Right cardiac atrium (tissue), 5 donors: ENCODE measurements around the gene PVR. TPM values are rescaled to one million over a fixed set of nuclear protein-coding genes. Genes with fewer than 3 reads are reported as not detected.
"Not testable (repeated sequence)": the region's sequence is repeated elsewhere in the genome, so short reads cannot be mapped to it uniquely, and the experiment has no call there.

Source experiments
- ATAC-seq, 2 donors: fragments of 200-7000 bp; cut with Tn5 transposase; one replicate each; pipeline versions ENCODE4 v1.8.0 to v1.9.1; 2020; ENCODE audit warnings: moderate library complexity in 2 of 2, mild to moderate bottlenecking in 1 of 2
- DNase-seq, 3 donors: peaks; one replicate each; pipeline ENCODE4 v3.0.0-alpha.2; 2020
- H3K27ac ChIP-seq: one replicate; pipeline ENCODE4 v1.5.1; 2013; ENCODE audit warnings: mild to moderate bottlenecking, low read length, control low read depth, moderate library complexity
- H3K27me3 ChIP-seq: one replicate; pipeline ENCODE4 v1.6.1; 2013; ENCODE audit not compliant: control insufficient read depth, insufficient read depth
- H3K4me1 ChIP-seq: one replicate; pipeline ENCODE4 v1.6.1; 2013; ENCODE audit warnings: low read length; ENCODE audit not compliant: control insufficient read depth, insufficient read depth
- H3K4me3 ChIP-seq: one replicate; pipeline ENCODE4 v1.5.1; 2013; ENCODE audit warnings: low read length, control low read depth
- H3K9me3 ChIP-seq: one replicate; pipeline ENCODE4 v1.6.1; 2013; ENCODE audit warnings: low read length; ENCODE audit not compliant: control insufficient read depth
- WGBS: extraction: QIAGEN DNeasy Blood & Tissue Kit; methylation state at CpG from one replicate; pipeline ENCODE4 v1.1.7; 2013; 5-methylcytosine and 5-hydroxymethylcytosine counted together
- intact Hi-C, 4 donors: fragments of 100-400 bp; cut with DNase I; formaldehyde crosslinking; loops; one replicate each; pipeline versions ENCODE4 v1.11.0 to v1.14.0; 2022 to 2023
- polyA plus RNA-seq: library from polyadenylated mRNA; stranded (reverse); fragments of 200-250 nt; gene quantifications from one replicate; pipeline ENCODE4 v1.2.3, GENCODE V29; 2013
- total RNA-seq, 4 donors: library from RNA; stranded (reverse); fragmentation: NEBNext Ultra II Directional; extraction: Animal tissue kit (Norgen Biotek cat#: 25700); gene quantifications; one replicate each; pipeline ENCODE4 v1.2.1, GENCODE V29; 2021
- donor health status: healthy with polysubstance abuse.
- donor health status: DM: no; HTN: yes; CAD: no.
- donor health status: DM: no; HTN: no; CAD: no.
- donor health status: DM: no; HTN: yes; CAD: no; lungs with severe emphysema.
- donor health status: DM: yes; HTN: yes; CAD: no.

Gene PVR
- total and polyA plus RNA-seq, 5 donors = 25.0 to 44.8 (median 27.3) TPM

DNA sequence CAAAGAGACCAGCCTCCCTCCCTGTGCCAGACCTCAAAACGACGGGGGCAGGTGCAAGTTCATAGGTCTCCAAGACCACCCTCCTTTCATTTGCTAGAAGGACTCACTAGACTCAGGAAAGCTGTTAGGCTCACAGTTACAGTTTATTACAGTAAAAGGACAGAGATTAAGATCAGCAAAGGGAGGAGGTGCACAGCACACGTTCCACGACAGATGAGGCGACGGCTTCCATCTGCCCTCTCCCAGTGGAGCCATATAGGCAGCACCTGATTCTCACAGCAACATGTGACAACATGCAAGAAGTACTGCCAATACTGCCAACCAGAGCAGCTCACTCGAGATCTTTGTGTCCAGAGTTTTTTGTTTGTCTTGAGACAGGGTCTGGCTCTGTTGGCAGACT lies 18.2 kb downstream of the PVR start:
- DNase-seq (no peak), ATAC-seq (no peak)
- Histone ChIP-seq H3K4me1 (peaks cover 2% of the 10 kb centered on the region), H3K27me3 (no peaks in the 10 kb centered on the region), H3K4me3 (no peak overlapping the region), H3K27ac (no peak overlapping the region), H3K9me3 (no peaks in the 10 kb centered on the region)
- intact Hi-C loops = no loop called here
- WGBS = 71% methylated on average over 7 of the region's 7 CpGs

- no peak overlapping the region for H3K27ac ChIP-seq
- intact Hi-C loops = no loop called here
- H3K9me3 ChIP-seq = no peaks in the 10 kb centered on the region
- H3K27me3 ChIP-seq = no peaks in the 10 kb centered on the region
- ATAC-seq (no peak), DNase-seq (no peak)
- H3K4me3 ChIP-seq = no peak overlapping the region
- whole genome bisulfite sequencing = 66% methylated on average over 7 of the region's 7 CpGs
- H3K4me1 ChIP-seq = no peaks in the 10 kb centered on the region
Measured at GRCh38 chr19:44662691-44663385, 19.1 kb downstream of the PVR start.

- Histone ChIP-seq H3K27ac (no peak overlapping the region), H3K9me3 (no peaks in the 10 kb centered on the region), H3K27me3 (no peaks in the 10 kb centered on the region), H3K4me3 (no peak overlapping the region), H3K4me1 (no peaks in the 10 kb centered on the region)
- DNase-seq (no peak), ATAC-seq (no peak)
- intact Hi-C loops = no loop called here
- 95% methylated on average over 5 of the region's 5 CpGs for whole genome bisulfite sequencing
Measured at GRCh38 chr19:44663996-44664395, 20.3 kb downstream of the PVR start.

GRCh38 chr19:44664976-44665375 lies 21.3 kb downstream of the PVR start:
- ATAC-seq = no peak
- intact Hi-C loops = no loop called here

GRCh38 chr19:44666852-44667556 lies 23.3 kb downstream of the PVR start:
- DNase-seq (no peak), ATAC-seq (peak in 1 of 2 donors; percentile 17)
- WGBS = 76% methylated on average over 7 of the region's 7 CpGs
- H3K4me3 ChIP-seq = no peak overlapping the region
- no peaks in the 10 kb centered on the region for H3K9me3 ChIP-seq
- H3K4me1 ChIP-seq = no peaks in the 10 kb centered on the region
- no peak overlapping the region for H3K27ac ChIP-seq
- intact Hi-C loops = no loop called here
- no peaks in the 10 kb centered on the region for H3K27me3 ChIP-seq

More at GRCh38 chr19:44664976-44665375, 21.3 kb downstream of the PVR start:
- Histone ChIP-seq H3K27ac (no peak overlapping the region), H3K9me3 (no peaks in the 10 kb centered on the region), H3K4me3 (no peak overlapping the region), H3K27me3 (no peaks in the 10 kb centered on the region), H3K4me1 (no peaks in the 10 kb centered on the region)
- DNase-seq = no peak
- WGBS = 91% methylated on average over 10 of the region's 10 CpGs

DNA sequence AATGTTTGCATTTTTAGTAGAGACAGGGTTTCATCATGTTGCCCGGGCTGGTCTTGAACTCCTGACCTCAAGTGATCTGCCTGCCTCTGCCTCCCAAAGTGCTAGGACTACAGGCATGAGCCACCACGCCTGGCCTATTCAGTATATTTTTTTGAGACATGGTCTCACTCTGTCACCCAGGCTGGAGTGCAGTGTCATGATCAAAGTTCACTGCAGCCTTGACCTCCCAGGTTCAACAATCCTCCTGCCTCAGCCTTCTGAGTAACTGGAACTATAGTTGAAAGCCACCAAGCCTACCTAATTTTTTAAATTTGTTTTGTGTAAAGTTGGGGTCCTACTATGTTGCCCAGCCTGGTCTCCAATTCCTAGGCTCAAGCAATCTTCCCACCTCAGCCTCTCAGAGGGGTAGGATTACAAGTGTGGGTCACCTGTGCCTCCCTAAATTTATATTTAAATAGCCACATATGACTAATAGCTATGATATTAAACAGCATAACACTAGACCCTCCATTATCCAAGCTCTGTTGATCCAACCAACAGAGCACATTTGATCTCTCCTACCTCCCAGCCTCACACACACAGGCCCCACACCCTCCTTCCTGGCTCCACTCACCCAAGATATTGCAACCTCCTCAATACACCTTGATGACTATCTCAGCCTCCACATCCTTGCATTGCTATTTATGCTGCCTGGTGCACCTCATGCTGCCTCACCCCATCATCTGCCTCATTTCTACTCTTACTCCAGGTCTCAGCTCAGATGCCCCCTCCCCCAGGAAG lies 25.5 kb downstream of the PVR start:
- Histone ChIP-seq H3K4me1 (no peaks in the 10 kb centered on the region), H3K9me3 (no peaks in the 10 kb centered on the region), H3K4me3 (no peak overlapping the region), H3K27ac (no peak overlapping the region), H3K27me3 (no peaks in the 10 kb centered on the region)
- intact Hi-C loops = no loop called here
- 89% methylated on average over 2 of the region's 2 CpGs for WGBS
- ATAC-seq (no peak), DNase-seq (no peak)

GRCh38 chr19:44670027-44670426 lies 26.3 kb downstream of the PVR start:
- intact Hi-C loops, ATAC-seq: not testable (repeated sequence)

GRCh38 chr19:44671400-44671799 lies 27.7 kb downstream of the PVR start, which contains the start of gene CEACAM19:
Gene CEACAM19 (plus strand): TSS chr19:44671482. CDS start chr19:44671932, 450 bp downstream.
- no peaks in the 10 kb centered on the region for H3K9me3 ChIP-seq
- no peak within 1 kb of the TSS for H3K4me3 ChIP-seq
- intact Hi-C loops = no loop called here
- DNase-seq (no peak), ATAC-seq (no peak)
- no peaks in the 10 kb centered on the region for H3K4me1 ChIP-seq
- no peak within 1 kb of the TSS for H3K27ac ChIP-seq
- 76% methylated on average over 2 of the region's 2 CpGs for WGBS
- H3K27me3 ChIP-seq = no peaks in the 10 kb centered on the region

More at GRCh38 chr19:44670027-44670426, 26.3 kb downstream of the PVR start:
- H3K4me3 ChIP-seq, H3K4me1 ChIP-seq, H3K27me3 ChIP-seq, H3K9me3 ChIP-seq, DNase-seq, H3K27ac ChIP-seq: not testable (repeated sequence)
- WGBS = 98% methylated on average over 2 of the region's 2 CpGs

DNA sequence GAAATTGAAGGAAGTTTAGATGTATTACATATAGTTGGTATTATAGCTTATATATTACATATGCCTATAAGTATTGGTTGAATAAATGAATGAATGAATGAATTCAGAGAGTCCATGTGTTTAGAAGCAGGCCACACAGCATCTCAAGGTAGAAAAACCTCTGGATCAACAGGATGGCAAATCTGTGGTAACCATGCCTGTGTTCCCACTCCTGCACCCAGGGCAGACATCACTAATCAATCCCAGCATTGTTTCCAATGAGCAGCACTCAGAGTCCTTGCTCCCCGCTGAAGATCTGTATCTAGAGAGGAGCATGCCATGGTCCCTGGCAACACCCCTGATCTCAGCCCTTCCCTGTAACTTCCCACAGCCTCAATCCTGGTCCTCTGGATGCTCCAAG lies 28.5 kb downstream of the PVR start:
- Histone ChIP-seq H3K27ac (no peak overlapping the region), H3K4me3 (no peak overlapping the region), H3K4me1 (no peaks in the 10 kb centered on the region), H3K9me3 (no peaks in the 10 kb centered on the region), H3K27me3 (no peaks in the 10 kb centered on the region)
- no peak for DNase-seq
- ATAC-seq = no peak
- intact Hi-C loops = no loop called here
- 68% methylated on average over 1 of the region's 1 CpG for WGBS

DNA sequence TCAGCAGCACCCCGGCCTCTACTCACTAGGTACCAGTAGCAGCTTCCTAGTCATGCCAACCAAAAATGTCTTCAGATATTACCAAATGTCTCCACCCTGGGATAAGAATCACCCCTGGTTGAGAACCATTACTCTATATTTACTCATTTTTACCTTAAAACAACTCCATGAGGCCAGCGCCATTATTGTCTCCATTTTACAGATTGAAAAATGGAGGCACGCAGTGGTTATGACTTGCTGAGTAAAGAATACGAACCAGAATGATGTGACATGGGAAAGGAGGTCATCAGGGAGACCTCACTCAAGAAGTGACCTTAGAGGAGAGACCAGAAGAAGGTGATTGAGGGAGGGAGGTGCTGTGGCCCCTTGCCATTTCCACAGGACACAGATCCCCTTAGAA lies 29.8 kb downstream of the PVR start:
- intact Hi-C loops = no loop called here
- 90% methylated on average over 4 of the region's 4 CpGs for whole genome bisulfite sequencing
- Histone ChIP-seq H3K4me3 (no peak overlapping the region), H3K27me3 (no peaks in the 10 kb centered on the region), H3K27ac (no peak overlapping the region), H3K9me3 (no peaks in the 10 kb centered on the region), H3K4me1 (no peaks in the 10 kb centered on the region)
- DNase-seq (no peak), ATAC-seq (no peak)

GRCh38 chr19:44675521-44675920 lies 31.8 kb downstream of the PVR start:
- 92% methylated on average over 6 of the region's 6 CpGs for WGBS
- no peak for DNase-seq
- Histone ChIP-seq H3K9me3 (no peaks in the 10 kb centered on the region), H3K4me1 (no peaks in the 10 kb centered on the region), H3K4me3 (no peak overlapping the region), H3K27me3 (no peaks in the 10 kb centered on the region), H3K27ac (no peak overlapping the region)
- intact Hi-C loops = no loop called here
- no peak for ATAC-seq
